Lower leg skin (tissue), 4 donors: ENCODE results near the gene TBC1D24. TPM values are rescaled to one million over a fixed set of nuclear protein-coding genes. Genes with fewer than 3 reads are reported as not detected.
"Not testable (repeated sequence)": the region's sequence is repeated elsewhere in the genome, so short reads cannot be mapped to it uniquely, and the experiment has no call there.

Experiments used
- DNase-seq, 2 donors: peaks; one replicate each; pipeline ENCODE4 v3.0.0-alpha.2; 2019; ENCODE audit warnings: low spot score in 2 of 2
- H3K4me3 ChIP-seq: fragments of 200-600 bp; sonication (generic); 2 replicates; pipeline ENCODE4 v1.5.1; 2017; ENCODE audit warnings: mild to moderate bottlenecking, low read depth; ENCODE audit not compliant: poor library complexity, severe bottlenecking
- POLR2A ChIP-seq, 2 donors: fragments of 450-650 bp; IDR thresholded peaks; one replicate each; pipeline ENCODE4 v1.6.1; 2016 to 2017; ENCODE audit warnings: antibody characterized with exemption in 2 of 2, mild to moderate bottlenecking in 1 of 2, moderate library complexity in 1 of 2
- WGBS, 2 donors: methylation state at CpG; one replicate each; pipeline ENCODE4 v1.1.5; 2018; 5-methylcytosine and 5-hydroxymethylcytosine counted together
- intact Hi-C: fragments of 100-400 bp; cut with DNase I; formaldehyde crosslinking; loops from one replicate; pipeline ENCODE4 v1.15.0; 2023; ENCODE audit warnings: low total_unique reads
- microRNA counts, 2 donors: library from miRNA; unstranded; fragments of <30 nt; microRNA quantifications; one replicate each; lab custom pipeline; 2016
- microRNA-seq, 2 donors: library from miRNA; unstranded; fragments of <30 nt; microRNA quantifications; one replicate each; pipeline ENCODE4, GENCODE V29; 2016; ENCODE audit warnings: borderline replicate concordance in 2 of 2, borderline number of aligned reads in 1 of 2
- total RNA-seq, 4 donors: library from RNA; depleted of rRNA; stranded (reverse); fragments of >200 nt; gene quantifications; one replicate each; pipeline ENCODE4 v1.1.0, GENCODE V29; 2016
- TF ChIP-seq, protein P1 (sequence below), 3 donors: fragments of 450-650 bp; IDR thresholded peaks; one replicate each; pipeline ENCODE4 v1.5.1; 2016; ENCODE audit warnings: antibody characterized with exemption in 3 of 3, mild to moderate bottlenecking in 3 of 3, moderate library complexity in 2 of 3

TBC1D24 gene
- total RNA-seq, 4 donors from 2014 or later = 12.1 to 19.1 (median 15.3) TPM

DNA sequence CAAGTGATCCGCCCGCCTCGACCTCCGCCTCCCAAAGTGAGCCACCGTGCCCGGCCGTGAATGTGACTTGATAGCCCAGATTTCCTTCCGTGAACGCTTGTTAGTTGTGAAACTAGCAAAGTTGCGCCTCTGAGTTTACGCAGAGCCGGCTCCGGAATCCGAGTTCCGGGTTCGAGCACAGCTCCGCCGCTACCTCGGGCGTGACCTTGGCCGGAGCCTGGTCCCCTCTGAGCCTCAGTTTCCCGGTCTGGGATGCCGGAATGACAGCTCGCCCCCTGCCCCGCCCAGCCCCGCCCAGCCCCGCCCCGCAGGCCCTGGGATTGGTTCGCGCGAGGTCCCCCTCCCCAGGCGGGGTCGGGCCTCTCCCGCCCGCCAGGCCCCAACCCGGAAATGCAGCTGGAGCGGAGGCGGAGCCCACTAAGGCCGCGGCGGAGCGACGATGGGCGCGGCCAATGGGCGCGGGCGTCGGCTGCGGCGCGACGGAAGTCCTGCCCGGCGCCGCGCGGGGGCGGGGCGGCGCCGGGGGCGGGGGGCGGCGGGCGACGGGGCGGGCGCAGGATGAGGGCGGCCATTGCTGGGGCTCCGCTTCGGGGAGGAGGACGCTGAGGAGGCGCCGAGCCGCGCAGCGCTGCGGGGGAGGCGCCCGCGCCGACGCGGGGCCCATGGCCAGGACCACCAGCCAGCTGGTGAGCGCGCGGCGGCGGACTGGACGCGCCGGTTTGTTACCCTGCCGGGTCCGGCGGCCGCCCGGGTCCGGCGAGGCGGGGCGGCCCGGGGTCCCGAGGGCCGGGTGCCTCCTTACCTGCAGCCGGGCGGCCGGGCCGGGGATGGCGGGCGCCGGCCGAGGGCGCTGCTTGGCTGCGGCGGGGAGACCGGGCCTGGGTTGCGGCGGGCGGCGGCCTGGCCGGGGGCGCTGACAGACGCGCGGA, 62.8 kb downstream of the TBC1D24 start, which contains the start of gene PDPK1:
PDPK1 (plus strand) TSS at position 571 of the 929 bp plus-strand sequence; CDS start at position 663, 92 bp downstream.
- WGBS, 2 donors = 0% methylated on average over 13 to 35 of the region's 126 CpGs
- intact Hi-C loops = no loop called here
- DNase-seq = peak; percentile 91 to 98
- peak within 1 kb of the TSS; percentile 40 for H3K4me3 ChIP-seq
- TF ChIP-seq POLR2A (IDR thresholded peaks at IDR 0.05) = no peak
- TF ChIP-seq, protein P1, sequence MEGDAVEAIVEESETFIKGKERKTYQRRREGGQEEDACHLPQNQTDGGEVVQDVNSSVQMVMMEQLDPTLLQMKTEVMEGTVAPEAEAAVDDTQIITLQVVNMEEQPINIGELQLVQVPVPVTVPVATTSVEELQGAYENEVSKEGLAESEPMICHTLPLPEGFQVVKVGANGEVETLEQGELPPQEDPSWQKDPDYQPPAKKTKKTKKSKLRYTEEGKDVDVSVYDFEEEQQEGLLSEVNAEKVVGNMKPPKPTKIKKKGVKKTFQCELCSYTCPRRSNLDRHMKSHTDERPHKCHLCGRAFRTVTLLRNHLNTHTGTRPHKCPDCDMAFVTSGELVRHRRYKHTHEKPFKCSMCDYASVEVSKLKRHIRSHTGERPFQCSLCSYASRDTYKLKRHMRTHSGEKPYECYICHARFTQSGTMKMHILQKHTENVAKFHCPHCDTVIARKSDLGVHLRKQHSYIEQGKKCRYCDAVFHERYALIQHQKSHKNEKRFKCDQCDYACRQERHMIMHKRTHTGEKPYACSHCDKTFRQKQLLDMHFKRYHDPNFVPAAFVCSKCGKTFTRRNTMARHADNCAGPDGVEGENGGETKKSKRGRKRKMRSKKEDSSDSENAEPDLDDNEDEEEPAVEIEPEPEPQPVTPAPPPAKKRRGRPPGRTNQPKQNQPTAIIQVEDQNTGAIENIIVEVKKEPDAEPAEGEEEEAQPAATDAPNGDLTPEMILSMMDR (IDR thresholded peaks at IDR 0.05) = no peak

DNA sequence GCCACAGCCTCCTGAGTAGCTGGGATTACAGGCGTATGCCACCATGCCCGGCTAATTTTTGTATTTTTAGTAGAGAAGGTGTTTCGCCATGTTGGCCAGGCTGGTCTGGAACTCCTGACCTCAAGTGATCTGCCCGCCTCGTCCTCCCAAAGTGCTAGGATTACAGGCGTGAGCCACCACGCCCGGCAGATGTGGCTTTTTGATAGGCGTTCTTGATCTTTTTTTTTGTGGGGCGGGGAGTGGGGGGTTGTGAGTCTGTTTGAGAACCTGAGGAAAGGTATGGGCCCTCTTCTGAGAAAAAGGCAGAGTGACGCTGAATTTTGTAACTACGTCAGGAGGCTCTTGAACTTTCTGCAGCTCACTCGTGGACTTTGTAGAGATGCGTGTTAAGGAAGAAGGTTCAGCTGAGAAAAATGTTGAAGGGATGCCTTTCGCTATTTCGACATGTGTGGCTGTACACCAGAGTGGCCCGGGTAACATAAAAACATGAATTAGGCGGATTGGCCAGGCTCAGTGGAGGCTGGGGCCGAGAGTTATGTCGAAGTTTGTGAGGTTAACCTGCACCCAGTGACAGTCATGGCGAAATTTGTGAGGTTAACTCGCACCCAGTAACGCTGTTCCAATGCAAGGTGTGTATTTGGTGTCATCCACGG, 64.4 kb downstream of the TBC1D24 start:
- 79 to 83% methylated on average over 24 of the region's 24 CpGs for WGBS, 2 donors
- intact Hi-C loops, H3K4me3 ChIP-seq: not testable (repeated sequence)
- peak in 1 of 2 donors; percentile 75 for DNase-seq

- intact Hi-C loops, H3K4me3 ChIP-seq: not testable (repeated sequence)
- peak in 1 of 2 donors; percentile 85 for DNase-seq
- WGBS, 2 donors = 54 to 59% methylated on average over 14 of the region's 14 CpGs
Observed at GRCh38 chr16:2539845-2540458, 65.0 kb downstream of the TBC1D24 start.

GRCh38 chr16:2540912-2541311, 66.0 kb downstream of the TBC1D24 start:
- intact Hi-C loops = not testable (repeated sequence)

GRCh38 chr16:2541409-2541808, 66.5 kb downstream of the TBC1D24 start:
- intact Hi-C loops, H3K4me3 ChIP-seq, DNase-seq: not testable (repeated sequence)
- 72 to 85% methylated on average over 3 to 6 of the region's 6 CpGs for WGBS, 2 donors

More at GRCh38 chr16:2540912-2541311, 66.0 kb downstream of the TBC1D24 start:
- not testable (repeated sequence) for H3K4me3 ChIP-seq, DNase-seq
- WGBS, 2 donors = 72 to 75% methylated on average over 4 of the region's 4 CpGs

GRCh38 chr16:2543771-2544170, 68.8 kb downstream of the TBC1D24 start:
- 90 to 92% methylated on average over 14 of the region's 14 CpGs for WGBS, 2 donors
- DNase-seq, intact Hi-C loops, H3K4me3 ChIP-seq: not testable (repeated sequence)

GRCh38 chr16:2550283-2550878, 75.5 kb downstream of the TBC1D24 start:
- H3K4me3 ChIP-seq, DNase-seq, intact Hi-C loops: not testable (repeated sequence)
- 20 to 30% methylated on average over 1 of the region's 14 CpGs for WGBS, 2 donors

DNA sequence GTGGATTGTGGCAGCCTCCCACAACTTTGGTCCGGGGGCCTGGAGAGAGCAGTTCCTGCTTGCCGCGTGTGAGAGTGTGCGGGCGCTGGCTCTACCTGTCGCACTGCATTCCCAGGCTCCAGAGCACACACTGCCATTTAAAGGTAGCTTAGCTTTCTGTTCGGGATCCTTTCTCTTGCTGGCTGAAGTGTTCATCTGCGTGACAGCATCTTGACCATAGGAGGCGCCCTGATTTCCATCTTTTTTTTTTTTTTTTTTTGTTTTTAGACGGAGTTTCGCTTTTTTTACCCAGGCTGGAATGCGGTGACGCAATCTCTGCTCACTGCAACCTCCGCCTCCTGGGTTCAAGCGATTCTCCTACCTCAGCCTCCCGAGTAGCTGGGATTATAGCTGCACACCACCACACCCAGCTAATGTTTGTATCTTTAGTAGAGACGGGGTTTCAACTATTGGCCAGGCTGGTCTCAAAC, 76.5 kb downstream of the TBC1D24 start:
- H3K4me3 ChIP-seq, intact Hi-C loops: not testable (repeated sequence)
- peak in 1 of 2 donors; percentile 2 for DNase-seq
- 47 to 63% methylated on average over 12 to 17 of the region's 17 CpGs for WGBS, 2 donors

DNA sequence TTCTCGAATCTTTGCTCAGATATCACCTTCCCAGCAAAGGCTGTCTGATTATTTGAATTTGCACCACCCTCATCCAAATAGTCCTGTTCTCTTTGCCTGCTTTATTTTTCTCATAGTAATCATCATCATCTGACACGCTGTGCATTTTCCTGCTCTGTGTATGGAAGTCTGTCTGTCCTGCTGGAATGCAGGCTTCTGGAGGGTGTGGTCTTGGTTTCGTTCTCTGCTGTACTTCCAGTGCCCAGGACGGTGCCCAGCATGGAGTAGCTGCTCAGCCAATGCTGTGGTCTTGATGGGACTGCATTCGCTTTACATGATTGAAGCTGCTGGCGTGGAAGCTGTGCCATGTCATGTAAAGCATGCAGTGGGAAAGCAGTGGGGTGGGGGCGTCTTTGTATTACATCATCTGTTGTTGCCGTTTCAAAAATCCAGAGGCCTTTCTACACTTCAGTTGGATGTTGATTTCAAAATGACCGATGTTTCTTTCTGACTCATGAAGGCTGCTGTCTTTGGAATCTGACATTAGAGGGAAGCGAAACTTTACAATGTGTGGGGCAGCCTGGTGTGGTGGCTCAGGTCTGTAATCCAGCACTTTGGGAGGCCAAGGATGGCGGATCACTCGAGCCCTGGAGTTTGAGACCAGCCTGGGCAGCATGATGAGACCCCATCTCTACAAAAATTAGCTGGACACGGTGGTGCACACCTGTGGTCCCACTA, 79.9 kb downstream of the TBC1D24 start:
- H3K4me3 ChIP-seq, DNase-seq, intact Hi-C loops: not testable (repeated sequence)
- no CpG with 5 or more reads among the region's 13 CpGs for WGBS, 2 donors

MicroRNA genes within 50 kb of the gene (microRNA counts, 767-probe panel; counts per million panel counts)
- 0 to 358 counts per million in 2 donors for microRNA hsa-miR-3178 (lab: Ali Mortazavi, UCI)

Small RNAs within 50 kb of the gene (microRNA-seq; reads per million reads assigned to microRNA genes)
- gene MIR3178 = 0 to 0.57 reads per million in 2 donors
- 0 to 0.57 reads per million in 2 donors for gene MIR6767
- 0 reads per million in 2 donors for gene MIR6768

Other genes starting within 250 kb of the TBC1D24 start
- gene DNASE1L2, start 238.7 kb upstream of the TBC1D24 start, total RNA-seq = 10 to 100 TPM; 39.8 to 93.3 (median 55.0) TPM
- gene ECI1, start 223.5 kb upstream of the TBC1D24 start, total RNA-seq = 10 to 100 TPM; 37.1 to 69.9 (median 54.5) TPM
- gene RNPS1, start 207.0 kb upstream of the TBC1D24 start, total RNA-seq = 100 to 1,000 TPM; 127 to 132 (median 128) TPM
- gene ABCA3, start 134.4 kb upstream of the TBC1D24 start, total RNA-seq = 10 to 100 TPM in 1 of 4 donors, 1 to 10 TPM in 3; 5.4 to 10.3 (median 9.5) TPM
- gene CCNF, start 45.7 kb upstream of the TBC1D24 start, total RNA-seq = 10 to 100 TPM in 3 of 4 donors, 1 to 10 TPM in 1; 5.6 to 17.7 (median 11.3) TPM
- 1 to 10 TPM in 3 of 4 donors, under 1 TPM in 1; 0.64 to 1.9 (median 1.8) TPM for gene TEDC2, start 15.0 kb upstream of the TBC1D24 start, total RNA-seq
- gene NTN3, start 3.8 kb upstream of the TBC1D24 start, total RNA-seq = under 1 TPM in 2 of 4 donors, not detected in 2; 0.45 to 0.95 TPM
- 100 to 1,000 TPM in 3 of 4 donors, 10 to 100 TPM in 1; 63.1 to 218 (median 126) TPM for gene ATP6V0C, start 38.8 kb downstream of the TBC1D24 start, total RNA-seq
- gene AMDHD2, start 45.2 kb downstream of the TBC1D24 start, total RNA-seq = 10 to 100 TPM; 32.9 to 50.3 (median 42.2) TPM
- 1 to 10 TPM in 2 of 4 donors, under 1 TPM in 2; 0.17 to 5.9 (median 0.83) TPM for gene CEMP1, start 56.3 kb downstream of the TBC1D24 start, total RNA-seq
- 10 to 100 TPM; 35.3 to 40.4 (median 39.0) TPM for gene PDPK1, start 62.9 kb downstream of the TBC1D24 start, total RNA-seq
- gene KCTD5, start 207.4 kb downstream of the TBC1D24 start, total RNA-seq = 10 to 100 TPM; 34.9 to 61.9 (median 51.1) TPM
- gene PRSS27, start 245.1 kb downstream of the TBC1D24 start, total RNA-seq = 1 to 10 TPM; 1.3 to 5.0 (median 2.0) TPM